Stomach (tissue), 4 donors: ENCODE measurements around the gene GGT7.

Experiments
- POLR2A ChIP-seq, 4 donors: fragments of 450-650 bp; IDR thresholded peaks; one replicate each; pipeline ENCODE4 v1.6.1; 2016; ENCODE audit warnings: antibody characterized with exemption in 4 of 4, control low read depth in 2 of 4, mild to moderate bottlenecking in 1 of 4, moderate library complexity in 1 of 4
- TF ChIP-seq, protein P1 (sequence below), 7 experiments: fragments of 450-650 bp in 4 of 7; fragments of 200-600 bp in 3 of 7; sonication (generic) in 3 of 7; IDR thresholded peaks; one replicate each; pipeline ENCODE4 v1.5.1; 2016 to 2019; ENCODE audit warnings: antibody characterized with exemption in 7 of 7, control low read depth in 2 of 7, mild to moderate bottlenecking in 1 of 7

DNA sequence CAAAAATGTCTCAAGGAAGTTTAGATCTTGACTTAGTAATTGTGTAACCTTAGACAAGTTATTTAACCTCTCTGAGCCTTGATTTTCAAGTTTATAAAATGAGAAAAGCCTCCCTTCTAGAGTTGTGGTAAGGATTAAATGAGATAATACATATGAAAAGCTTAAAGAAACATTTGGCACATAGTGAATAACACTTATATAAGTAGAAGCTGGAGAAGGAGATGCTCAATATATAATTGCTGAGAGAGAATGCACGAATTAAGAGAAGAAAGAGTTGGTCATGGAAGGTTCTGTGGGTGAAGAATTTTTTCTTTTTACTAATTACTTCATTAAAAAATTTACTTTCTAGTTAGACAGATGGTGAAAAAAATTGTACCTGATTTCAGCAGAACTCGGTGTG, 9.0 kb upstream of the GGT7 start:
- TF ChIP-seq POLR2A (IDR thresholded peaks at IDR 0.05): no peak
- TF ChIP-seq, protein P1, sequence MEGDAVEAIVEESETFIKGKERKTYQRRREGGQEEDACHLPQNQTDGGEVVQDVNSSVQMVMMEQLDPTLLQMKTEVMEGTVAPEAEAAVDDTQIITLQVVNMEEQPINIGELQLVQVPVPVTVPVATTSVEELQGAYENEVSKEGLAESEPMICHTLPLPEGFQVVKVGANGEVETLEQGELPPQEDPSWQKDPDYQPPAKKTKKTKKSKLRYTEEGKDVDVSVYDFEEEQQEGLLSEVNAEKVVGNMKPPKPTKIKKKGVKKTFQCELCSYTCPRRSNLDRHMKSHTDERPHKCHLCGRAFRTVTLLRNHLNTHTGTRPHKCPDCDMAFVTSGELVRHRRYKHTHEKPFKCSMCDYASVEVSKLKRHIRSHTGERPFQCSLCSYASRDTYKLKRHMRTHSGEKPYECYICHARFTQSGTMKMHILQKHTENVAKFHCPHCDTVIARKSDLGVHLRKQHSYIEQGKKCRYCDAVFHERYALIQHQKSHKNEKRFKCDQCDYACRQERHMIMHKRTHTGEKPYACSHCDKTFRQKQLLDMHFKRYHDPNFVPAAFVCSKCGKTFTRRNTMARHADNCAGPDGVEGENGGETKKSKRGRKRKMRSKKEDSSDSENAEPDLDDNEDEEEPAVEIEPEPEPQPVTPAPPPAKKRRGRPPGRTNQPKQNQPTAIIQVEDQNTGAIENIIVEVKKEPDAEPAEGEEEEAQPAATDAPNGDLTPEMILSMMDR (IDR thresholded peaks at IDR 0.05): no peak
